HCT116 (cell line): Measurements from ENCODE around the gene CDH13.

Experiments used
- ATF3 ChIP-seq: IDR thresholded peaks from 2 replicates; pipeline ENCODE4 v1.6.1; 2012
- CTCF ChIP-seq, 3 experiments: fragments of 200-600 bp in 1 of 3; sonication (generic) in 1 of 3; IDR thresholded peaks in 2 of 3; conservative IDR thresholded peaks in 1 of 3; 2 replicates each; pipeline ENCODE4 v1.5.1; 2012 to 2017; ENCODE audit warnings: low read depth in 2 of 3, low read length in 2 of 3, antibody characterized with exemption in 1 of 3, borderline replicate concordance in 1 of 3, control low read depth in 1 of 3, mild to moderate bottlenecking in 1 of 3, mixed read lengths in 1 of 3, mixed run types in 1 of 3, moderate library complexity in 1 of 3; ENCODE audit not compliant: insufficient read depth in 1 of 3
- EZH2 ChIP-seq: fragments of 200-600 bp; sonication (generic); IDR thresholded peaks from 2 replicates; pipeline ENCODE4 v1.6.1; 2017; ENCODE audit warnings: antibody characterized with exemption, mixed run types
- FOSL1 ChIP-seq: IDR thresholded peaks from 2 replicates; pipeline ENCODE4 v1.6.1; 2012; ENCODE audit warnings: low read depth
- MAX ChIP-seq: IDR thresholded peaks from 2 replicates; pipeline ENCODE4 v1.6.1; 2012
- POLR2A ChIP-seq: IDR thresholded peaks from 2 replicates; pipeline ENCODE4 v1.7.0; 2011; ENCODE audit warnings: borderline replicate concordance; ENCODE audit not compliant: insufficient read depth, insufficient read length; ENCODE audit errors: extremely low read depth
- POLR2AphosphoS5 ChIP-seq: IDR thresholded peaks from 2 replicates; pipeline ENCODE4 v1.6.1; 2011; ENCODE audit warnings: mild to moderate bottlenecking, low read depth, low read length, moderate library complexity
- RAD21 ChIP-seq: IDR thresholded peaks from 2 replicates; pipeline ENCODE4 v1.6.1; 2012; ENCODE audit warnings: low read depth, mild to moderate bottlenecking
- SRF ChIP-seq: IDR thresholded peaks from 2 replicates; pipeline ENCODE4 v1.6.1; 2012; ENCODE audit warnings: low read depth
- TCF7L2 ChIP-seq: IDR thresholded peaks from 2 replicates; pipeline ENCODE4 v1.7.0; 2011; ENCODE audit warnings: borderline replicate concordance, inconsistent platforms; ENCODE audit not compliant: insufficient read depth, insufficient read length; ENCODE audit errors: extremely low read depth
- YY1 ChIP-seq: IDR thresholded peaks from 2 replicates; pipeline ENCODE4 v1.6.1; 2011; ENCODE audit warnings: low read length, low read depth, moderate library complexity, mild to moderate bottlenecking; ENCODE audit not compliant: insufficient replicate concordance; ENCODE audit errors: extremely low read depth
- ZBTB33 ChIP-seq: IDR thresholded peaks from 2 replicates; pipeline ENCODE4 v1.6.1; 2011; ENCODE audit warnings: mild to moderate bottlenecking, low read length, moderate library complexity; ENCODE audit not compliant: insufficient replicate concordance; ENCODE audit errors: extremely low read depth

- TF ChIP-seq POLR2AphosphoS5 (no peak), ATF3 (no peak), CTCF (IDR thresholded peaks at IDR 0.05 in 2 of 3, conservative IDR thresholded peaks at IDR 0.05 in 1 of 3; ENCODE audit: borderline replicate concordance in 1 of 3, insufficient read depth in 1 of 3, low read depth in 2 of 3, low read length in 2 of 3) (no peak), SRF (no peak), EZH2 (no peak), ZBTB33 (no peak), RAD21 (no peak), POLR2A (no peak), TCF7L2 (no peak), MAX (no peak), YY1 (no peak), FOSL1 (no peak)
These were observed 1184.1 kb downstream of the CDH13 start for GRCh38 chr16:83810901-83811300.
